HG02763 (cell line): ENCODE results near the gene EHD4.

Experiments used
- ATAC-seq: cut with Tn5 transposase; IDR thresholded peaks from one replicate; pipeline ENCODE4 v1.9.1; 2021; ENCODE audit warnings: mild to moderate bottlenecking, moderate library complexity; ENCODE audit not compliant: unreplicated experiment

Gene EHD4

GRCh38 chr15:41847206-41847605 is 125.2 kb downstream of the EHD4 start:
- ATAC-seq, result no peak
